ENCODE results near the gene GUCY2C.

Gene GUCY2C

GRCh38 chr12:14619741-14620501 is 76.5 kb downstream of the GUCY2C start:
- no peak for DNase-seq

GRCh38 chr12:14618983-14619382 is 77.4 kb downstream of the GUCY2C start:
- peak; percentile 27 for DNase-seq

- no peak for DNase-seq
These were observed 81.7 kb downstream of the GUCY2C start for GRCh38 chr12:14614704-14615121.

- DNase-seq: no peak
These were observed 82.7 kb downstream of the GUCY2C start for GRCh38 chr12:14613718-14614117.

GRCh38 chr12:14612898-14613445 is 83.4 kb downstream of the GUCY2C start:
- no peak for DNase-seq

- no peak for DNase-seq
These were observed 84.1 kb downstream of the GUCY2C start for GRCh38 chr12:14612250-14612649.

GRCh38 chr12:14611640-14612203 is 84.7 kb downstream of the GUCY2C start:
- no peak for DNase-seq

- no peak for DNase-seq
These were observed 88.8 kb downstream of the GUCY2C start for GRCh38 chr12:14607568-14607967.

- DNase-seq: no peak
These were observed 90.9 kb downstream of the GUCY2C start for GRCh38 chr12:14605401-14605989.

GRCh38 chr12:14601692-14602478 is 94.5 kb downstream of the GUCY2C start:
- no peak for DNase-seq

GRCh38 chr12:14597480-14597879 is 98.9 kb downstream of the GUCY2C start:
- DNase-seq: no peak

- no peak for DNase-seq
These were observed 104.7 kb downstream of the GUCY2C start for GRCh38 chr12:14591719-14592118.

GRCh38 chr12:14589169-14590004 is 107.0 kb downstream of the GUCY2C start:
- DNase-seq: no peak

GRCh38 chr12:14588571-14588970 is 107.8 kb downstream of the GUCY2C start:
- DNase-seq: no peak

- no peak for DNase-seq
These were observed 117.8 kb downstream of the GUCY2C start for GRCh38 chr12:14578646-14579045.

- no peak for DNase-seq
These were observed 119.1 kb downstream of the GUCY2C start for GRCh38 chr12:14577344-14577743.

- no peak for DNase-seq
These were observed 119.5 kb downstream of the GUCY2C start for GRCh38 chr12:14576896-14577295.

GRCh38 chr12:14575585-14575984 is 120.8 kb downstream of the GUCY2C start:
- DNase-seq: no peak

- DNase-seq: no peak
These were observed 123.3 kb downstream of the GUCY2C start for GRCh38 chr12:14573118-14573517.

- DNase-seq: no peak
These were observed 124.0 kb downstream of the GUCY2C start for GRCh38 chr12:14572401-14572800.

GRCh38 chr12:14571779-14572178 is 124.6 kb downstream of the GUCY2C start:
- DNase-seq: no peak

GRCh38 chr12:14570231-14570630 is 126.2 kb downstream of the GUCY2C start:
- no peak for DNase-seq
